HEK293 (cell line): Measurements from ENCODE around the gene HGS.

Source experiments
- EGR2 ChIP-seq: fragments of 450-650 bp; formaldehyde crosslinking; IDR thresholded peaks from 2 replicates; pipeline ENCODE4 v1.5.1; 2016; ENCODE audit warnings: low read depth, missing biosample characterization, missing genetic modification characterization
- ELK4 ChIP-seq: IDR thresholded peaks from 2 replicates; pipeline ENCODE4 v1.6.1; 2011; ENCODE audit warnings: mild to moderate bottlenecking, low read depth, low read length, borderline replicate concordance
- KLF1 ChIP-seq: fragments of 450-650 bp; formaldehyde crosslinking; IDR thresholded peaks from 2 replicates; pipeline ENCODE4 v1.5.1; 2016; ENCODE audit warnings: missing biosample characterization, missing genetic modification characterization
- KLF8 ChIP-seq: fragments of 450-650 bp; formaldehyde crosslinking; IDR thresholded peaks from 2 replicates; pipeline ENCODE4 v1.5.1; 2016; ENCODE audit warnings: missing biosample characterization, missing genetic modification characterization
- PATZ1 ChIP-seq: fragments of 450-650 bp; formaldehyde crosslinking; IDR thresholded peaks from 2 replicates; pipeline ENCODE4 v1.5.1; 2016; ENCODE audit warnings: missing biosample characterization, missing genetic modification characterization
- SCRT1 ChIP-seq: fragments of 450-650 bp; formaldehyde crosslinking; IDR thresholded peaks from 2 replicates; pipeline ENCODE4 v1.5.1; 2016; ENCODE audit warnings: missing biosample characterization, missing genetic modification characterization, borderline replicate concordance
- TRIM28 ChIP-seq: IDR thresholded peaks from 2 replicates; pipeline ENCODE4 v1.6.1; 2011; ENCODE audit warnings: low read length, control low read depth, borderline replicate concordance
- YY2 ChIP-seq: fragments of 450-650 bp; formaldehyde crosslinking; IDR thresholded peaks from 2 replicates; pipeline ENCODE4 v1.5.1; 2016; ENCODE audit warnings: missing biosample characterization, missing genetic modification characterization
- ZBTB1 ChIP-seq: fragments of 450-650 bp; formaldehyde crosslinking; IDR thresholded peaks from 2 replicates; pipeline ENCODE4 v1.5.1; 2016; ENCODE audit warnings: missing biosample characterization, missing genetic modification characterization
- ZBTB21 ChIP-seq: fragments of 450-650 bp; formaldehyde crosslinking; IDR thresholded peaks from 2 replicates; pipeline ENCODE4 v1.5.1; 2017; ENCODE audit warnings: missing biosample characterization, missing genetic modification characterization
- ZBTB48 ChIP-seq: fragments of 450-650 bp; formaldehyde crosslinking; IDR thresholded peaks from 2 replicates; pipeline ENCODE4 v1.5.1; 2016; ENCODE audit warnings: missing biosample characterization, missing genetic modification characterization
- ZBTB7A ChIP-seq: fragments of 450-650 bp; formaldehyde crosslinking; IDR thresholded peaks from 2 replicates; pipeline ENCODE4 v1.5.1; 2016; ENCODE audit warnings: low read depth, missing biosample characterization, missing genetic modification characterization
- ZFP41 ChIP-seq: fragments of 450-650 bp; formaldehyde crosslinking; IDR thresholded peaks from 2 replicates; pipeline ENCODE4 v1.5.1; 2016; ENCODE audit warnings: missing biosample characterization, missing genetic modification characterization, borderline replicate concordance
- ZFP69B ChIP-seq: fragments of 450-650 bp; formaldehyde crosslinking; IDR thresholded peaks from 2 replicates; pipeline ENCODE4 v1.5.1; 2016; ENCODE audit warnings: missing biosample characterization, missing genetic modification characterization
- ZNF133 ChIP-seq: fragments of 450-650 bp; formaldehyde crosslinking; IDR thresholded peaks from 2 replicates; pipeline ENCODE4 v1.5.1; 2016; ENCODE audit warnings: missing biosample characterization, missing genetic modification characterization
- ZNF18 ChIP-seq: fragments of 450-650 bp; formaldehyde crosslinking; IDR thresholded peaks from 2 replicates; pipeline ENCODE4 v1.5.1; 2016; ENCODE audit warnings: missing biosample characterization, missing genetic modification characterization
- ZNF19 ChIP-seq: fragments of 450-650 bp; formaldehyde crosslinking; IDR thresholded peaks from 2 replicates; pipeline ENCODE4; 2016; ENCODE audit warnings: missing biosample characterization, missing genetic modification characterization, low read depth
- ZNF211 ChIP-seq: fragments of 450-650 bp; formaldehyde crosslinking; IDR thresholded peaks from 2 replicates; pipeline ENCODE4 v1.5.1; 2016; ENCODE audit warnings: low read depth, missing biosample characterization, missing genetic modification characterization
- ZNF214 ChIP-seq: fragments of 450-650 bp; formaldehyde crosslinking; IDR thresholded peaks from 2 replicates; pipeline ENCODE4 v1.5.1; 2017; ENCODE audit warnings: missing biosample characterization, mild to moderate bottlenecking, missing genetic modification characterization, borderline replicate concordance
- ZNF311 ChIP-seq: fragments of 450-650 bp; formaldehyde crosslinking; IDR thresholded peaks from 2 replicates; pipeline ENCODE4 v1.5.1; 2017; ENCODE audit warnings: missing biosample characterization, missing genetic modification characterization, borderline replicate concordance
- ZNF324 ChIP-seq: fragments of 450-650 bp; formaldehyde crosslinking; IDR thresholded peaks from 2 replicates; pipeline ENCODE4 v1.5.1; 2016; ENCODE audit warnings: missing biosample characterization, missing genetic modification characterization
- ZNF335 ChIP-seq: fragments of 450-650 bp; formaldehyde crosslinking; conservative IDR thresholded peaks from 2 replicates; pipeline ENCODE4 v1.5.1; 2016; ENCODE audit warnings: missing biosample characterization, missing genetic modification characterization
- ZNF394 ChIP-seq: fragments of 450-650 bp; formaldehyde crosslinking; IDR thresholded peaks from 2 replicates; pipeline ENCODE4 v1.5.1; 2016; ENCODE audit warnings: missing biosample characterization, missing genetic modification characterization, mild to moderate bottlenecking, moderate library complexity, borderline replicate concordance
- ZNF433 ChIP-seq: fragments of 450-650 bp; formaldehyde crosslinking; IDR thresholded peaks from 2 replicates; pipeline ENCODE4 v1.5.1; 2016; ENCODE audit warnings: missing biosample characterization, missing genetic modification characterization, low read depth
- ZNF548 ChIP-seq: fragments of 450-650 bp; formaldehyde crosslinking; IDR thresholded peaks from 2 replicates; pipeline ENCODE4 v1.5.1; 2016; ENCODE audit warnings: missing biosample characterization, missing genetic modification characterization
- ZNF626 ChIP-seq: fragments of 450-650 bp; sonication (Bioruptor Pico); formaldehyde crosslinking; IDR thresholded peaks from 2 replicates; pipeline ENCODE4 v1.5.1; 2018; ENCODE audit warnings: missing biosample characterization, missing genetic modification characterization, inconsistent platforms
- ZNF664 ChIP-seq: fragments of 450-650 bp; formaldehyde crosslinking; IDR thresholded peaks from 2 replicates; pipeline ENCODE4 v1.5.1; 2016; ENCODE audit warnings: missing biosample characterization, missing genetic modification characterization
- TF ChIP-seq, protein P1 (sequence below): fragments of 450-650 bp; IDR thresholded peaks from 2 replicates; pipeline ENCODE4 v1.5.1; 2018; ENCODE audit warnings: missing biosample characterization, mild to moderate bottlenecking, missing genetic modification characterization
- TF ChIP-seq, protein P2 (sequence below): fragments of 450-650 bp; formaldehyde crosslinking; IDR thresholded peaks from 2 replicates; pipeline ENCODE4 v1.5.1; 2016; ENCODE audit warnings: missing biosample characterization, missing genetic modification characterization
- TF ChIP-seq, protein P3 (sequence below): fragments of 450-650 bp; formaldehyde crosslinking; IDR thresholded peaks from 2 replicates; pipeline ENCODE4 v1.5.1; 2016; ENCODE audit warnings: missing biosample characterization, missing genetic modification characterization

HGS gene

DNA sequence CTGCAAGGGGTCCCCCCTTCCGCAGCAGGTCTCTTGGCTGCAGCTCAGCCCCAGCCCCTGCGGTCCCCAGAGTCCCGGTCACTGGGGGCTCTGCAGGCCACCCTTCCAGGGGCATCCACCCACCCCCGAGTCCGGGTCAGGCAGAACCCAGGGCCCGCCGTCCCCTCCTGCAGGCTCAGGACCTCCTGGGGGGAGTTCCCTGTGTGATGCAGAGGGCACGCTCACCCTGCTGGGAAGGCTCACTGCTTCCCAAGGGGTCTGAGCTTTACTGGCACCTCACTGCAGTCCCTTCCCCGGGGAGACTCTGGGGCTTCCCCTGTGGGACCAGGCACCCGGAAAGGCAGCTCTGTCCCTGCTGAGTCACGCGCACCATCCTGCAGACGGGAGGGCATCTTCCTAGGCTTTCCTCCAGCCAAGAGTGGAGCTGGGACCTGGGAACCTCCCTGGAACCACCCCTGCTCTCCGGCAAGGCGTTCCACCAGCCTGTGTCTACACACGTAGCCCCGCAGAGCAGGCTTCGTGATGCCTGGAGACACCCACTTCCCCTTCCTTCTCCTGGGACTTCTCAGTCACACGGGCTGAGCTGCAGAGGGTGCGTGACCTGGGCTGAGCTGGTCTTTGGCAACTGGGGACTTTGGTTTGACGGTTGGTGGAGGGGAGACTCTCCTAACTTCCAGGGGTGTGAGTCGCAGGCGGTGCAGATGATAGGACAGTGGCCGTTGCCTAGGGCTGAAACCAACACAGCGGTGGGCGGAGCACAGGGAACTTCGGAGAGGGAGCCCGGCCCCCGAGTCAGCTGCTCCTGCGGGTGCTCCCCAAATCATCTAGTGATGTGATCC is 51.7 kb downstream of the HGS start (continued):
- TF ChIP-seq PATZ1 (tag by site-specific recombination) (peak; percentile 21; the same call in 1 of the 2 replicates), EGR2 (tag by site-specific recombination) (no peak), ZNF433 (tag by site-specific recombination) (no peak), ZNF133 (tag by site-specific recombination) (no peak), ZNF19 (tag by site-specific recombination) (no peak), ZNF664 (tag by site-specific recombination) (no peak), ZBTB48 (tag by site-specific recombination) (peak; percentile 42; the same call in 1 of the 2 replicates), SCRT1 (tag by site-specific recombination) (no peak), ZNF311 (tag by site-specific recombination) (no peak), ZNF394 (tag by site-specific recombination) (peak; percentile 94), ZNF626 (no peak), ELK4 (no peak), ZNF335 (tag by site-specific recombination) (peak; percentile 92), ZNF18 (tag by site-specific recombination) (no peak), TRIM28 (no peak), ZBTB21 (tag by site-specific recombination) (no peak), ZFP69B (no peak), ZBTB7A (no peak), ZFP41 (tag by site-specific recombination) (no peak), ZNF324 (tag by site-specific recombination) (no peak), ZNF211 (tag by site-specific recombination) (no peak), ZNF214 (tag by site-specific recombination) (no peak), KLF8 (no peak), YY2 (tag by site-specific recombination) (no peak), KLF1 (tag by site-specific recombination) (peak; percentile 67; the same call in 1 of the 2 replicates), ZBTB1 (tag by site-specific recombination) (no peak), ZNF548 (no peak)
- TF ChIP-seq, protein P1, sequence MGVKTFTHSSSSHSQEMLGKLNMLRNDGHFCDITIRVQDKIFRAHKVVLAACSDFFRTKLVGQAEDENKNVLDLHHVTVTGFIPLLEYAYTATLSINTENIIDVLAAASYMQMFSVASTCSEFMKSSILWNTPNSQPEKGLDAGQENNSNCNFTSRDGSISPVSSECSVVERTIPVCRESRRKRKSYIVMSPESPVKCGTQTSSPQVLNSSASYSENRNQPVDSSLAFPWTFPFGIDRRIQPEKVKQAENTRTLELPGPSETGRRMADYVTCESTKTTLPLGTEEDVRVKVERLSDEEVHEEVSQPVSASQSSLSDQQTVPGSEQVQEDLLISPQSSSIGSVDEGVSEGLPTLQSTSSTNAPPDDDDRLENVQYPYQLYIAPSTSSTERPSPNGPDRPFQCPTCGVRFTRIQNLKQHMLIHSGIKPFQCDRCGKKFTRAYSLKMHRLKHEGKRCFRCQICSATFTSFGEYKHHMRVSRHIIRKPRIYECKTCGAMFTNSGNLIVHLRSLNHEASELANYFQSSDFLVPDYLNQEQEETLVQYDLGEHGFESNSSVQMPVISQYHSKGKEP (tag by site-specific recombination): no peak
- TF ChIP-seq, protein P2, sequence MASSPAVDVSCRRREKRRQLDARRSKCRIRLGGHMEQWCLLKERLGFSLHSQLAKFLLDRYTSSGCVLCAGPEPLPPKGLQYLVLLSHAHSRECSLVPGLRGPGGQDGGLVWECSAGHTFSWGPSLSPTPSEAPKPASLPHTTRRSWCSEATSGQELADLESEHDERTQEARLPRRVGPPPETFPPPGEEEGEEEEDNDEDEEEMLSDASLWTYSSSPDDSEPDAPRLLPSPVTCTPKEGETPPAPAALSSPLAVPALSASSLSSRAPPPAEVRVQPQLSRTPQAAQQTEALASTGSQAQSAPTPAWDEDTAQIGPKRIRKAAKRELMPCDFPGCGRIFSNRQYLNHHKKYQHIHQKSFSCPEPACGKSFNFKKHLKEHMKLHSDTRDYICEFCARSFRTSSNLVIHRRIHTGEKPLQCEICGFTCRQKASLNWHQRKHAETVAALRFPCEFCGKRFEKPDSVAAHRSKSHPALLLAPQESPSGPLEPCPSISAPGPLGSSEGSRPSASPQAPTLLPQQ (tag by site-specific recombination): no peak
- TF ChIP-seq, protein P3, sequence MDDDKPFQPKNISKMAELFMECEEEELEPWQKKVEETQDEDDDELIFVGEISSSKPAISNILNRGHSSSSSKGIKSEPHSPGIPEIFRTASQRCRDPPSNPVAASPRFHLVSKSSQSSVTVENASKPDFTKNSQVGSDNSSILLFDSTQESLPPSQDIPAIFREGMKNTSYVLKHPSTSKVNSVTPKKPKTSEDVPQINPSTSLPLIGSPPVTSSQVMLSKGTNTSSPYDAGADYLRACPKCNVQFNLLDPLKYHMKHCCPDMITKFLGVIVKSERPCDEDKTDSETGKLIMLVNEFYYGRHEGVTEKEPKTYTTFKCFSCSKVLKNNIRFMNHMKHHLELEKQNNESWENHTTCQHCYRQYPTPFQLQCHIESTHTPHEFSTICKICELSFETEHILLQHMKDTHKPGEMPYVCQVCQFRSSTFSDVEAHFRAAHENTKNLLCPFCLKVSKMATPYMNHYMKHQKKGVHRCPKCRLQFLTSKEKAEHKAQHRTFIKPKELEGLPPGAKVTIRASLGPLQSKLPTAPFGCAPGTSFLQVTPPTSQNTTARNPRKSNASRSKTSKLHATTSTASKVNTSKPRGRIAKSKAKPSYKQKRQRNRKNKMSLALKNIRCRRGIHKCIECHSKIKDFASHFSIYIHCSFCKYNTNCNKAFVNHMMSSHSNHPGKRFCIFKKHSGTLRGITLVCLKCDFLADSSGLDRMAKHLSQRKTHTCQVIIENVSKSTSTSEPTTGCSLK (tag by site-specific recombination): no peak
